Measurements from ENCODE around the gene BTG4.

BTG4 gene

DNA sequence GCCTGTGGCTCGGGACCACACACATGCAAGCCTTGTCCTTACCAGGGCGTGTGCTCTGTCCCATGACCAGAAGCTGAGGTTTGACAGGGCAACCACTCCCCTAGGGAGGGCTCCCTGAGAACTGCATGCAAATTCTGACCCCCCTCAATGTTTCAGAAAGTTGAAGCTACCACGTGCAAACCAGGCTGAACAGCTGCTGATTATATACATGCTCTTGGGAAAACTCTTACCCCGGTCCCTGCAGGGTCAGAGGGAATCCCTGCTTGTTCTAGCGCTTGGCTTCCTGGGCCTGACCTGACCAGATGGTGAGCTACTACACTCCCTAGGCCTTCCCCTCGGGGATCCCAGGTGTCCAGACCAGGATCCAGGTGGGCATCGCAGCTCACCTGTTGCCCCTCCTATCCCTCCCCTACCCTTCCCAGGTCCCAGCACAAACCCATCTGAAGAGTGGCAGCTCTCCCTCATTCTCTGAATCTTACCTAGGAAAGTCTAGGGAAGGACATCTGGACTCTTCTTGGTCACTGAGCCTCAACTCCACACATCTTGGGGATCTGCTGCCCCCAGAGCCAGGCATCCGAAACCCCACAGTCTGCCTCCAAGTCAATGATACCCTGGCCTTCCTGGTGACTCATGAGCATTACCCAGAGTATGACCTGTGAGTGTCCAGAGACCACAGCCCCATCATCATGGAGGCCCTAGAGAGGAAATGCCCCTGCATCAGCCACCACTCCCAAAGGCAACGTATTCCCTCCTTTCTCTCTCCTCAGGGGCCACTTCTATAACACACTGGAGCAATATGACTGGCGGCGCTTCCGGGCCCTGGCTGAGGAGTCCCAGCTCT is 61.5 kb downstream of the BTG4 start:
- TF ChIP-seq, protein P1, sequence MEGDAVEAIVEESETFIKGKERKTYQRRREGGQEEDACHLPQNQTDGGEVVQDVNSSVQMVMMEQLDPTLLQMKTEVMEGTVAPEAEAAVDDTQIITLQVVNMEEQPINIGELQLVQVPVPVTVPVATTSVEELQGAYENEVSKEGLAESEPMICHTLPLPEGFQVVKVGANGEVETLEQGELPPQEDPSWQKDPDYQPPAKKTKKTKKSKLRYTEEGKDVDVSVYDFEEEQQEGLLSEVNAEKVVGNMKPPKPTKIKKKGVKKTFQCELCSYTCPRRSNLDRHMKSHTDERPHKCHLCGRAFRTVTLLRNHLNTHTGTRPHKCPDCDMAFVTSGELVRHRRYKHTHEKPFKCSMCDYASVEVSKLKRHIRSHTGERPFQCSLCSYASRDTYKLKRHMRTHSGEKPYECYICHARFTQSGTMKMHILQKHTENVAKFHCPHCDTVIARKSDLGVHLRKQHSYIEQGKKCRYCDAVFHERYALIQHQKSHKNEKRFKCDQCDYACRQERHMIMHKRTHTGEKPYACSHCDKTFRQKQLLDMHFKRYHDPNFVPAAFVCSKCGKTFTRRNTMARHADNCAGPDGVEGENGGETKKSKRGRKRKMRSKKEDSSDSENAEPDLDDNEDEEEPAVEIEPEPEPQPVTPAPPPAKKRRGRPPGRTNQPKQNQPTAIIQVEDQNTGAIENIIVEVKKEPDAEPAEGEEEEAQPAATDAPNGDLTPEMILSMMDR (IDR thresholded peaks at IDR 0.05; ENCODE audit: control insufficient read depth, extremely low read depth, insufficient read depth) = no peak
- no peak overlapping the region for H3K4me3 ChIP-seq (ENCODE audit: low read depth, low read length)
- no peak for DNase-seq (ENCODE audit: low read depth)

GRCh38 chr11:111449696-111450479 is 62.3 kb downstream of the BTG4 start:
- TF ChIP-seq, protein P1 (IDR thresholded peaks at IDR 0.05; ENCODE audit: control insufficient read depth, extremely low read depth, insufficient read depth) = no peak
- no peak overlapping the region for H3K4me3 ChIP-seq (ENCODE audit: low read depth, low read length)
- DNase-seq (ENCODE audit: low read depth) = no peak

DNA sequence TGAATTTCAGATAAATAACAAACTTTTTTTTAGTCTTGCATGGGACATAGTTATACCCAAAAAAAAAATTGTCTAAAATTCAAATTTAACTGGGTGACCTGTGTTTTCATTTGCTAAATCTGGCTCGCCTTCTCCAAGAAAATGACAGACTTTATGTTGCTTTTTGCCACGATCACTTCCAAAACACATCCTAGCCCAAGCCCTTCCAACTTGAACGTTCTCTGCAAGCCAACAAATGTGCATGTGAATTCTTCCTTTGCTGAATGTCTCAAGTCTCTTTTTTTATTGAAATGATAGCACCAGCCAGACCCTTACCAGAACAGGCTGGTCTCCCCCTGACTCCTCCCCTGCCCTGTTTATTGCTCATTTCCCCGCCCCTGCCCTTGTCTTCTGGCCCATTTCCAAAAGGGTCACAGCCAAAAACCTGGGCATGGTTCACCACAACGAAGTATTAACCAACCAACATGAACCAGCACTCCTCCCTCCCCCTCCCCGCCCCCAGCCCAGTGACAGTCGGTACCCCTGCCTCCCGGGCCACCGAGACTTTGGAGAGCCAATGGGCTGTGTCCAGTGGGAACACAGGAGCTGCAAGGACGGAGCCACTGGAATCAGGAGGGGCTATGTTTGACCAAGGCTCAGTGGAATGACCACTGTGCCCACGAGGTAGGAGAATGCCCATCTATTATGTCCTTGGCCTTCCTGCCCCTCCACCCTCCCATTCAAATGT is 63.2 kb downstream of the BTG4 start:
- DNase-seq (ENCODE audit: low read depth) = no peak
- H3K4me3 ChIP-seq (ENCODE audit: low read depth, low read length) = no peak overlapping the region
- TF ChIP-seq, protein P1 (IDR thresholded peaks at IDR 0.05; ENCODE audit: control insufficient read depth, extremely low read depth, insufficient read depth) = no peak

- no peak for DNase-seq (ENCODE audit: low read depth)
- H3K4me3 ChIP-seq (ENCODE audit: low read depth, low read length) = no peak overlapping the region
- TF ChIP-seq, protein P1 (IDR thresholded peaks at IDR 0.05; ENCODE audit: control insufficient read depth, extremely low read depth, insufficient read depth) = no peak
Measured at GRCh38 chr11:111448414-111448813, 63.8 kb downstream of the BTG4 start.

- H3K4me3 ChIP-seq (ENCODE audit: low read depth, low read length) = no peak overlapping the region
- DNase-seq (ENCODE audit: low read depth) = no peak
- TF ChIP-seq, protein P1 (IDR thresholded peaks at IDR 0.05; ENCODE audit: control insufficient read depth, extremely low read depth, insufficient read depth) = no peak
Measured at GRCh38 chr11:111447931-111448330, 64.3 kb downstream of the BTG4 start.

DNA sequence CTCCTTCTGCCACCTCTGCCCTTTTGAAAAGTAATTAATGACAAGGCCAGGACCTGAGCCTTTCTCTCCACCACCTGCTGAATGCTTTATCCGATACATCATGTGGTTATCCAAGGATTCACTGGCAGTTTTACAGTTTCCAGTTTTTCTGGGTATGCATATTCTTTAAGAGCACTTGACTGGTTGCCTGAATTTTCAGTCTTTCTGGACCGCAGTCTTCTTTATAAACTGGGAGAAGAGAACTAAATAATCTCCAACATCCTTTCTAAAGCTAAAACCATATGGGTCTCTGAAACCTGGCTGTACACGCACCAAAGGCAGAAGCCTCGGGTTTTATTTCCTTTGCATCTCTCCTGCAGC is 65.1 kb downstream of the BTG4 start:
- no peak overlapping the region for H3K4me3 ChIP-seq (ENCODE audit: low read depth, low read length)
- TF ChIP-seq, protein P1 (IDR thresholded peaks at IDR 0.05; ENCODE audit: control insufficient read depth, extremely low read depth, insufficient read depth) = no peak
- no peak for DNase-seq (ENCODE audit: low read depth)

Measured in LNCaP clone FGC (cell line).